GM19468 (cell line): ENCODE measurements around the gene RHOV.
"Not testable (repeated sequence)": the region's sequence is repeated elsewhere in the genome, so short reads cannot be mapped to it uniquely, and the experiment has no call there.

Experiments used
- ATAC-seq: cut with Tn5 transposase; IDR thresholded peaks from one replicate; pipeline ENCODE4 v1.9.1; 2021; ENCODE audit warnings: mild to moderate bottlenecking, moderate library complexity, moderate number of reproducible peaks; ENCODE audit not compliant: unreplicated experiment; ENCODE audit errors: extremely low read depth

RHOV gene

GRCh38 chr15:40878785-40879184 lies 4.8 kb upstream of the RHOV start:
- ATAC-seq = no peak

- no peak for ATAC-seq
These were observed 3.7 kb upstream of the RHOV start for GRCh38 chr15:40877694-40878093.

- ATAC-seq = no peak
These were observed 2.1 kb upstream of the RHOV start for GRCh38 chr15:40875991-40876730.

GRCh38 chr15:40872791-40873693 lies 992 bp downstream of the RHOV start:
- ATAC-seq = no peak

GRCh38 chr15:40871749-40872617 lies 2.1 kb downstream of the RHOV start:
- no peak for ATAC-seq

GRCh38 chr15:40870716-40871115 lies 3.3 kb downstream of the RHOV start:
- no peak for ATAC-seq

- ATAC-seq = no peak
These were observed 4.3 kb downstream of the RHOV start for GRCh38 chr15:40869686-40870085.

GRCh38 chr15:40867199-40867598 lies 6.8 kb downstream of the RHOV start:
- ATAC-seq = no peak

- no peak for ATAC-seq
These were observed 10.3 kb downstream of the RHOV start for GRCh38 chr15:40863660-40864270.

GRCh38 chr15:40861147-40861546 lies 12.9 kb downstream of the RHOV start:
- not testable (repeated sequence) for ATAC-seq

GRCh38 chr15:40859206-40859851 lies 14.7 kb downstream of the RHOV start:
- no peak for ATAC-seq

- ATAC-seq = no peak
These were observed 15.3 kb downstream of the RHOV start for GRCh38 chr15:40858706-40859105.

GRCh38 chr15:40857601-40858341 lies 16.3 kb downstream of the RHOV start:
- ATAC-seq = no peak

- ATAC-seq = no peak
These were observed 17.3 kb downstream of the RHOV start for GRCh38 chr15:40856746-40857145.

GRCh38 chr15:40855706-40856234 lies 18.3 kb downstream of the RHOV start:
- no peak for ATAC-seq

GRCh38 chr15:40854161-40854560 lies 19.9 kb downstream of the RHOV start:
- ATAC-seq = no peak

- ATAC-seq = no peak
These were observed 20.7 kb downstream of the RHOV start for GRCh38 chr15:40853241-40853890.

GRCh38 chr15:40852529-40852928 lies 21.5 kb downstream of the RHOV start:
- no peak for ATAC-seq
